ENCODE measurements around the gene SKI.

The SKI gene

DNA sequence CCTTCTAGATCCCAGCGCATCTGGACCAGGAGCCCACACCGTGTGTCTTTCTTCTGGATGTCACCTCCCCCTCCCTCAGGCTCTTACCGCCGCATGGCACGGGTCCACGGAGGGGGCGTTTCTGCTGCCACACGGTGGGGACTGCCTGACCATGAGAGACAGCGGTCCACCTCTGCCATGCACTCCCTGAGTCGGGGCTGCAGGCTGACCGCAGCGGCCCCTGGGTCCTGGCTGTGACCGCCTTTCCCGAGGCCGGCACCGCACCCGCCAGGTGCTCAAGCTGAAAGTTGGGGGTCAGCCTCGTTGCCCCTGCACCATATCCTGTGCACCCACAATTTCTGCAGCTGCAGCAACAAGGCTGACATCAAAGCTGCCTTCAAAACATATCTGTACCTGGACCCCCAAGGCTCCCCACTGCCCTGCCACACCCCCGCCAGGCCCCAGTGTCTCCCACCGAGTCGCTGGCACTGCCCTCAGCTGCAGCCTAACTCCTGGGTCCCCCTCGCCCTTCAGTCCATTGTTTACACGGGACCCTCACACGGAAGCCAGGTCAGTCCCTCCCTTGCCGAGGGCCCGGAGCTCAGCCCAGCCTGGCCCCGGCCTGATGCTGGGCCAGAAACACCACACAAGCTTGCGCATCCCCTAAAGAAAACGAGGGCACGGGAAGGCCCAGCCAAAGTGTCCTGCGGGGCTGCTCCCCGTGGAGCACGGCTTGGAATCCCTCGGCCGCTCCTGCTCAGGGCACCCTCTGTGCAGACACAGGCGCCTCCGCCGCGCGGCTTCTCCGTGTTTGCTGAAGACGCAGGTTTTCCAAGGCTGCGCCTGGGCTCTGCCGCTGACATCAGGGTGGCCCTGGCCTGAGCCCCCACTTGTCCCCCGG is 111.3 kb downstream of the SKI start:
- no peak for DNase-seq

DNA sequence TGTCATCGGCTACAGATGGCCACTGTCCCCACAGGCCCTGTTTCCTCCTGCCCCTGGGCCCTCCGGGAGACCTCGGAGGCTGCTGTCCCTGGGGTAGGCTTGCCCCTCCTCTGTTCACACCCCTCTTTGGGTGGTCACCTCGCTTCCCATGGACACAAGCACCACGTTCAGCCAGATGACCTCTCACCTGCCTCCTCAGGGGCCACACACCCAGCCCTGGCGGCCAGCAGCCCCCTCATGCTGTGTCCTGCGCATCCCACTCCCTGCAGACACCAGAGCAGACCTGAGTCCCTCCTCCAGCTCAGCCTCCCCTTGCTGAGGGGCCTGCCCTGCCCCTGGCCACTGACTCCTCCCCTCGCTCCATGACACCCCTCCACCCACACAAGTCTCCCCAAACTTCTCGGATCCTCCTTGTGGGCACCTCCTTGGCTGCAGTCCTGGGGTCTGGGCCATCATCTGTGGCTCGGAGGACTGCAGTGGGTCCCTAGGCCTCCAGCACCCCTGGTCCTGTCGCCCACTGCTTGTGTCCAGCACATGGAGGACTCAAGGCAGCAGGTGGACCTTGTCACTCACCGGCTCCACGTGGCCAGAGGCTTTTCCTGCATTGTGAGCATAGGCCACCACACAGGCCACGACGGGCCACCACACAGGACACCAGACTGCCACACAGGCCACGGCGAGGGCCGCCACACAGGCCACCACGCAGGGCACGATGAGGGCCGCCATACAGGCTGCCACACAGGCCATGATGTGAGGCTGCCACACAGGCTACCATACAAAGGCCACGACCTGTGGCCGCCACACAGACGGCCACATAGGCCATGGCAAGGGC is 112.2 kb downstream of the SKI start:
- no peak for DNase-seq

DNA sequence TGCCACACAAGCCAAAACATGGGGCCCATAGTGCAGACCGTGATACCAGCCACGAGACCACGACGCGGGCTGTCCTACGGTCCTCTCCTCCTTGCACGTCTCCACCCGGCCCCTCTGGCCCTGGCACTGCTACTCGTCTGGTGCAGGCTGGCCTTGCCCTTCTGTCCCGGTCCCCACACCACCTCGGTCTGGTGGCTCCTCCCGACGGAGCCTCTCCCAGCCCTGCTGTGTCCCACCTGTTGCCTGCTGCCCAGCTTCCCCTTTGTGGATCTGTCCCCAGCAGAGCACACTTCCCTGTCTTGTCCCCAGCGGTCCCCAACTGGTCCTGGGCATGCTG is 112.8 kb downstream of the SKI start:
- no peak for DNase-seq

DNA sequence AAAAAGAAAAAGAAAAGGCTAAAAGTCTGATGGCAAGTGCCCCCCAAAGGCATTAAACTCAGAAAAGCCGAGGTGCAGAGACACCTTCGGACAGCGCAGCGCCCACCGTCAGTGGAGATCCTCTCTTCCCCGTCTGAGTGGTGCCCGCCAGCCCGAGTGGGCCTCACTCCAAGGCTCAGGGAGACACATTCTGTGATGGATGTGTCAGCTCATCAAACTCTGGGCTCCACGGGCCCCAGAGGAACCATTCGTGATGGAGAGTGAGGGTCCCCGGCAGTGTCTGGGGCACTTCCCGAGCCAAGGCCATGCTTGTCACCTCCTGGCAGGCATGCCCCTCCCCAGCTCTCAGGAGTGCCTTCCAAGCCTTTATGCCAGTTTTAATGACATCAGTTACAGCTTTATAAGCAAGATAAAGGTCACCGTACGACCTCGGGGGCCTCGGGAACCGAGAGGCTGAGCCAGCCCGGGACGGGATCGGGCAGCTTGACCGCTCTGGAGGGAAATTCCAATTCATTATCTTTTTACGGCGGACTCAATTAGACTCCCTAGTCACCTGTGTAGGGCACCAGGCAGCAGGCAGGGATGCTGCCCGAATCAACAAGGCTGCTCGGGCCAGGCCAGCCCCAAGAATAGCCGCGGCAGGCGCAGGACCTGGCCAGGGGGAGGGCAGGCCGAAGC is 113.7 kb downstream of the SKI start:
- DNase-seq, result no peak

DNA sequence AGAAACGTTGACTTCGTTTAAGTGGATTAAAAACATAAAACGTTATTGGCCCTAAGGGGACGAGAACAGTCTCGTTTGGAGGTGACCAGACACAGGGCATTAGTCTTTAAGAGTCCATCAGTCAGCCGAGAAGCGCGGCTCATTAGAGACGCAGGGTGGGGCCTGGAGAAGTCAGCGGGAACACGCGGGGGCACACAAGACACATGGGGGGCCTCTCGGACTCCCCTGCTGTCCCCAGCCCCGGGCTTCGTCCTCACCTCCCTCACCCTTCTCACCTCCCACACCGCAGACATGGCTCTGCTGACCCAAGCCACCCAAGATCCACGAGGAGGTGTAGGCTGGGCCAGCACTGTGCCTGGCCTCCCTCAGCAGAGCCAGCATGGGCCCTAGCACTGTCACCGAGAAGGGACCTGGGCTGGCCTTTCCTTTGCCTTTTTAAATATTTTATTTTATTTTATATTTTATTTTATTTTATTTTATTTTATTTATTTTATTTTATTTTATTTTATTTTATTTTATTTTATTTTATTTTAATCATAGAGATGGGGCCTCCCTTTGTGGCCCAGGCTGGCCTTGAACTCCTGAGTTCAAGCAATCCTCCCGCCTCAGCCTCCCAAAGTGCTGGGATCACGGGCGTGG is 114.4 kb downstream of the SKI start:
- DNase-seq, result no peak

DNA sequence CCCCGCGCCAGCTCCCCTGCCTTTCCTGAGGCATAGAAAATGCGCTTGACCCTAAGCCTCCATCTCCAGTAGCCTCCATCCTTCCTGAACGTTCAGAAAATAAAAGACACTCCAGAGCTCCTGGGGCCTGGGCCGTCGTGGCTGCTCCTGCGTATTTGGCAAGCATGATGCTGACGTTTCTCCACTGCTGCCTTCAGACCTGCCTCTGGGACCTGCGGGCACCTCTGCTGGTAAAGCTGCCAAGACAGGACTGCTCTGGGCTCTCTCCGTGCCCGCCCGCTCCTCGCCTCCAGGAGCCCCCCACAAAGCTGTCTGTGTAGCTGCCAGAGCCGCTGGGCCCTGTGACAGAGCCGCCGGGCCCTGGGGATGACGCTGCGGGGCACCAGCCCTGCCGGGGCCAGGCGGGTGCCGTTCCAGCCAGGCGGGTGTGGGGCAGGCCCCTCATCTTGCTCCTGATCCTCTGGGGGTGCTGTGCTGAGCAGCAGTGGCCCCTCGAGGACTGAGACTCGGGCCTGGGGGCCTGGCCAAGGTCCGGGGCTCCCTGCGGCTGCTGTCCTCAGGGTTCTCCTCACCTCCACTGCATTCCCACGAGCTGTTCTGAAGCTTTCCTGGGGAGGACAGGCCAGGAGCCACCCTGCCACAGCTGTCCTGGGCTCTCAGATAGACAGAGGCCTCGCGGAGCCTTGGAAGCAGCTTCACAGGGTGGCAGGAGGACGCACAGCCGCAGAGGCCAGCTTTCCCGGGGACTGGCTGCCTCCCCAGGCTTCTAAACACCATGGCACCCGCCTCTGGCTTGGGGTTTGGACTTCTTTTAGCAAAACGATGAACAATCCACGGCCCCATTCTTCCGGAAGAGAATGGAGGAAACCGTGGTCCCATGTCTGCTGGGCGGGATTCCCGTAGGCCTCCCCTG is 115.2 kb downstream of the SKI start:
- no peak for DNase-seq

DNA sequence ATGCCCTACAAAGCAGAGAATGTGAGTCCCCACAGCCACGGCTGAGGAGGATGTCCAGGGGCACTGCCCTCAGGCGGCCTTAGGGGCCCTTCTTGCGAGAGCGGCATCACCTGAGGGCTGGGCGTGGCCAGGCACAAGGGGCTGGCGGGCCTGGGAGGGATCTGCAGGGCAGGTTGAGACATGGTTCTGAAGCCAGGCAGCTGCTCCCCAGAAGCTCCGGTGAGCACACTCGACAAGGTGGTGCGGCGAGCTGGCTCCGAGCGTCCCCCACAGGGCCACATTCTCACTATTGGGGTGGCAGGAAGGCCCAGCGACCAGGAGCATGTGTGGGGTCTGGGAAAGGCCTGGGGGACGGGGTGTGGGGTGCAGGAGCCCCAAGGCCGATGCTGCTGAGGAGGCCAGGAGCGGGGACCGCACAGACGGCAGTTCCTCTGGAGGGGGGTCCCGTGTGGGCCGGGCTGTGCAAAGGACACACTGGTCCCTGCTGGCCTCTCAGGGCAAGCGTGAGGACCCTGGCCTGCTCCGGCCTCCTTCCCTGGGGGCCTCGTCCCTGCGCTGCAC is 116.1 kb downstream of the SKI start:
- DNase-seq, result no peak

DNA sequence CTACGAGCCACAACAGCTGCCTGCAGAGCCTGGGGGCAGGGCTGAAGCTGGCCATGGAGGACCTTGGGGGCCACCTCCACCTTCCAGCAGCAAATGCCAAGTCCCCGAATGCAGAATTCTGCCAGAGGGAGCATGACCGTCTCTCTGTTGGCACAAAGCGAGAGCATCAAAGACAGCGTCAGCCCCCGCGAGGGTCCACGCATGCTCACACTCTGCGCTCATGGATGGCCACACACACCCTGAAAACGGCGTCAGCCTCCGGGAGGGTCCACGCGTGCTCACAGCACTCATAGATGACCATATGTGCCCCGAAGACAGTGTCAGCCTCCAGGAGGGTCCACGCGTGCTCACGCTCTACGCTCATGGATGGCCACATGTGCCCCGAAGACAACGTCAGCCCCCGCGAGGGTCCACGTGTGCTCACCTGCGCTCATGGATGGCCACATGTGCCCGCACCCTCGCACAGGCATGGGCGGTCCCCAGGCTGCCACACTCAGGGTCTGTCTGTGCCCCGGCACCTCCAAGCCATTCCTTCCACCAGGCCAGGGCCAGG is 116.7 kb downstream of the SKI start:
- DNase-seq, result no peak

DNA sequence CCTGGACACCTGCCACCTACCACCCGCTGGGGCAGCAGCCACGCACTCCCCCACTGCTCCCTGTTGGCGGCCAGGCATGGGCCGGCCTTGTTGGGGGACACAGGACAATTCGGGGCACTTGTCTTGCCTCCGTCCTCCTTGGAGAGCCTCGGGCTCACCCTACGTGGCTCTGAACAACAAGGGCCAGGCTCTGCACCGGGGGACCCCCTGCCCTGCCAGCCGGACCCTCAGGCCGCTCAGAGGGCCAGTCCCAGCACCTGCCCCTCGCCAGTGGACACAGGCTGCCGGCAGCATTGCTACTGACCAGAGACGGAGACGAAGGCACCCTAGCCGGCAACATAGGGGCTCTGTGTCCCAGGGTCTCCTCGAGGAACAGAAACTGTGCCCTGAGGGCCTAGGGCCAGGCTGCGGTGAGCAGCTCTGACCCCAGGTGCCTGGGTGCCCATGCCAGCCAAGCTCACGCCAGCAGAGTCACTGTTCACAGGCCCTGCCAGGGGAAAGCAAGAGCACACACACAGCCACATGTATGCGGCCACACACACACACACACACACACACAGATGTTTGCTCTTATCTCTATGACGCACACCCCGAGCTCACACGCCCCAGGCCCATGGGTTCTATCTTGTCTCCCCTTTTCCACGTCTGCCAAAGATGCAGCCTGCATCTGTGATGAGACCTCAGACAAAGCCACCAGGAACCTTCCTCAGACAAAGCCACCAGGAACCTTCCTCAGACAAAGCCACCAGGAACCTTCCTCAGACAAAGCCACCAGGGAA is 117.4 kb downstream of the SKI start:
- DNase-seq, result no peak

DNA sequence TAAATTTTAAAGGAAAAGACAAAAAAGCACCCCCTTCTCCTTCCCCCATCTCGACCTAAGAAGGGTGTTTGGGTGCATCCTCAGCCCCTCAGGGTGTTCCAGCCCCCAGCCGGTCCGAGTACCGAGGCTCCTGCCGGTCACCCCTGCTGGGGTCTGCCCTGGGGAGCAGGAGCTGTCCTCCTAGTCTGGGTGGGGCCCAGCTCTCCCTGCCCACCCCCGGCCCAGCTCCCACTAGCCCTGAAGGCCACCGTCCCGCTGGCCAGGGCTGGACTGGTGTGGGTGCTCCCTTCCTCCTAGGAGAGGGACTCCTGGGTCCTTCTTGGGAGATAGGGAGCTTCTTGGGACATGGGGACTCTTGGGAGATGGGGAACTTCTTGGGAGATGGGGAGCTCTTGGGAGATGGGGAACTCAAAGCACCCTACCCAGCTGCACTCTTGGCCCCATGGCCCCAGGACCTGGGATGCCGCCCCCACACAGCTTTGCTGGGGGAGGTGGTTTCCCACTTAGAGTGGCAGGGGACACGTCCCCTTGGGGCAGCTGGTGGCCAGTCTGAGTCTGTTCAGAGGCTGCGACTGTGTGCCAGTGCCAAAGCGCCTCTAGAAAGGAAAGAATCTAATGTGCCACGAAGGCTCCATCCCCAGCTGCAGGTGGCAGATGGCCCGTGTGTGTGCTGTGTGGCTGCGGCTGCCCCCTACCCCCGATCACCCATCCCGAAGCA is 118.7 kb downstream of the SKI start:
- DNase-seq, result no peak

DNA sequence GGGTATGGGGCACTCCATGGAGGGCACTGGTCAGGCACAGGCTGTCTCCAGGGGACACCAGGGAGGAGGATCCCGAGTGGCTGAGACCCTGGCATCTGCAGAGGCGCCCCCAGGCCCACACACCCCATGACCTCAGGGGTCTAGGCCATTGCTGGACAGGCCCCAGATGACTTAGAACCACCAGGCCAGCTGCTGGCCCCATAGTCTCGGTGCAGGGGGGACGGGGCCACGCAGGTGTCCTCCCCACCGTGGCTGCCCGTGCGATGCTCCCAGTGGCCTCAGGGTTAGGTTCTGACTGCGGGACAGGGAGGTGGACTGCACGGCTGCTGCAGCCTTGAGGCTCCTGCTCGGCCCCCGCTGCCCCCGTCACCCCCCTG is 119.3 kb downstream of the SKI start:
- no peak for DNase-seq

DNA sequence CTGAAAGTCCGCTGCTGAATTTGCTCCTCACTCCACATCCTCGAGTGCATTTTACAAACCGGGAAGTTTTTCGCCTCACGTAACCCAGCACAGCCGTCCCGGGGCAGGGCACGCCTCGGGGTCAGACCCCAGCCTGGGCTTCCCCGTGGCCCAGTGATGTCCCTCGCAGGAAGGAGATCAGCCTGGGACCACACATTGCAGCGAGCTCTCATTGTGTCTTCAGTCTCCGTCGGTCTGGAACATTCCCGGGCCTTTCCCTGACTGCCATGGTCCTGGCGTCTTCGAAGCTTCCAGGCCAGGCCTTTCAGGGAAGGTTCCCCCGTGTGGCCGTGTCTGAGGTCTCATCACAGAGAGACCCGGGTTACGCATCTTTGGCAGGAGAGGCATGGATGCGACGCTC is 119.8 kb downstream of the SKI start:
- no peak for DNase-seq

DNA sequence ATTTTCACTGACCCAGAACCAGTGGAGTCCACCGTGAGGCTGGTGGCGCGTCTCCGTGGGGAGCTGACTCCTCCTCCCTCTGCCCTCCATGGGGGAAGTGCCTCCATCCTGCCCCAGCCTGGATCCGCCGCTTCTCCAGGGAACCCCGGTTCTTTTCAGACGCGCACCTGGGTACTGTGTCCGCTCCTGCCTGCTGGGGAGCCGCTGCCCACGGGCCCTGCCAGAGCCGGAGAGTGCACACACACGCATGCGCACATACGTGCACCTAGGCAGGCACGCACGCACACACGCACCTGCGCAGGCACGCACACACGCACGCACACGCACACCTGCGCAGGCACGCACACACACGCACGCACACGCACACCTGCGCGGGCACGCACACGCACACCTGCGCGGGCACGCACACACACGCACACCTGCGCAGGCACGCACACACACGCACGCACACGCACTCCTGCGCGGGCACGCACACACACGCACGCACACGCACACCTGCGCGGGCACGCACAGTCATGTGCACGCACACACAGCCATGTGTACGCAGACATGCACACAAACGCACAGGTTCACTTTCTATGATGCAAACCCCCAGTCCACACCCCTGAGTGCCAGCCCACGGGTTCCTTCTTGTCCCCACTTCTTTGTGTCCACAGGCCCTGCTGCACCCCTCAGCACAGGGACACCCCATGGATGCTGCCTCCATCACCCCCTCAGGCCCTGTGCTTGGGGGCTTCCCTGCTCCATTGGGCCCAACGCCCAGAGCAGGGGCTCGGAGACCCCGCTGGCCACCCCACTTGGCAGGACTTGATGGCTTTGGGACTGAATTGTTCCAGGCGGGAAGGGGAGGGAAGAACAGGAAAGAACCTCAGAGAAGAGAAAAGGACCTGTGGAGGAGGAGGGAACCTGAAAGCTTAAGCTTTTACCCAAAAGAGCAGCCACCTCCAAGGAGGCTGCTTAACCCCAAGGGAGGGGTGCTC is 120.5 kb downstream of the SKI start:
- no peak for DNase-seq

DNA sequence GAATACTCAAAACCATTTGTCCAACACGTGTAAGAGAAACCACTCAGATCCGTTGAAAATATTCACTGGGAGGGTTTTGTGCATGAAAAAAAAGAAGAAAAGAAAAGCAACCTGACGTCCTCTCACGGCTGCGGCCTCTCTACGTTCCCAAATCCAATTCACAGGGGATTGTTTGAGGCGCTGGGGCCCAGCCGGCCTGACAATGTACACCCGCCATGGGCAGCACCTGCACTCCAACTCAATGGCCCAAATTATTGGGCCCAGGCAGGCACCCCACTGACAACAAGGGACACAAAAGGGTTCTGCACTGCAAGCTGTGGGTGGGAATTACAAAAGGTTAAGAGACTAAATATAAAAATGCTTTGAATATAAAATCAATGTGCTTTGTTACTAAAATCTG is 121.7 kb downstream of the SKI start:
- DNase-seq, result no peak

DNA sequence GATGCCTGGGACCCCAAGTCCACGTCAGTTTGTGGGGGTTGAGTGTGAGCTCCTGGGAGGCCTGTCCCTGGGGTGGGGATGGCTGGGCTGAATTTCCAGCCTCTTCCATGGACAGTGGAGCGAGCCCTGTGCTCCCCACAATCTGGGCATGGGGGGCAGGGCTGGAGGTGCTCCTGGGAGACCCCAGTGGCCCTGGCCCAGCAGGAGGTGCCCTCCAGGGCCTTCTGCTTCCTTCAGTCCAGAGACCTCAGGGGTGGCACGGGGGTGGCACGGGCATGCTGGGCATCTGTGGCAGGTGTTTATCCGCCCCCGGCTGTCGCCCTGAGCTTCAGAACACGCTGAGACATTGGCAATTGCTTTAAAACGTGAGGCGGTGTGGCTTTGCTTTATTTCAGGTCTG is 122.4 kb downstream of the SKI start:
- DNase-seq, result no peak

DNA sequence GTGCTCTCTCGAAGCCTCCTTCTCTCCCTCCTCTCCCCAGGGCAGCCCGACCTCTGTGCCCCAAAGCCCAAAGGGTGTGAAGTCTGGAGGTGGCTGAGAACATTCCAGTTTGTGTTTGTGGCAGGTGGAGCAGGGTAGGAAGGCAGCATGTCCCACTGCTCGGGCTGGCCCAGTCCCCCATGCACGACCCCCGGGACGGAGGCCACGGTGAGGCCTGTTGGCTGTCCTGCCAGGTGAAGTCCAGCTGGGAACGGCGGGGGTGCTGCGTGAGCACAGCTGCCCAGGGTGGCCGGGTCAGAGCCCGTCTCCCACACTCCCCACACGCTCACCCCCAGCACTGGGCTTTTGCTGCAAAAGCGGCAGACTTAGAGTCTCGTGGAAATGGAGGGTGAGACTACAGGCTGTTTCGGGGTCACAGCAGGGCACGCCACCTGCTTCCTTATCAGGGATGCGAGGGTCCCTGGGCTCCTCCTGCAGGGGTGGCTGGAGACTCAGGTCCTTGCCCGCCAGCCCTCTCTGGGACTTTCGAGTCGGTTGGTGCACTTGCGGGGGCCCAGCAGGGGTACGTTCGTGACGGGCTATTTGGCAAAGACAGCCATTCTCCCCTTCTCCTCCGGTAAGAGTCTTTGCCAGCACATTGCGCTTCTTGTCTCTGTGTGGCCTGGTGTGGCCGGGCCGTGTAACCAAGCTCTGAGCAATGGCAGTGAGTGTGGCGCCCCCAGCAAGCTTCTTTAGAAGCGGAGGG is 123.0 kb downstream of the SKI start:
- DNase-seq, result no peak

DNA sequence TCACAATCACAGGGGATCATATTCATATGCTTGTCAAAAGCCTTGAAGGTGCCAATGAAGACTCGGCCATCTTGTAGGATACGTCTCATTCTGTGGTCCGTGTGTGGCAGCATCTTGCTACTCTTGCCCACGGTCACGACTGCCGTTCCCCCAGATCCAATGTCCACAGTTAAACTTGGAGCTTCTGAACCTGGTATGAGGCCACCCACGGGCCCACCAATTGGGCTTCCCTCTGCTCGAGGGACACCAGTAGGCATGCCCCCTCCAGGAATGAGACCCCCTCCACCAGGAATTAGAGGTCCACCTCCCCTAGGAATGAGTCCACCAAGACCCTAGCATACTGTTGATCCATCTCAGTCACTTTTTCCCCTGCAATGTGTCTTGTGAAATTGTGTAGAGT is 123.6 kb downstream of the SKI start:
- no peak for DNase-seq

All from right kidney (tissue), 1 donor.